Stimulated activated CD4-positive, alpha-beta T cell treated with anti-CD3 and anti-CD28 coated beads, Interleukin-15, amount 100 ng/mL, for 24 hours (primary cell): ENCODE results near the gene LCE1D.

Experiments used
- DNase-seq: peaks from one replicate; pipeline ENCODE4 v3.0.0-alpha.2; 2020

The LCE1D gene

GRCh38 chr1:152796421-152796820, at the start of gene LCE1D:
LCE1D (plus strand) TSS chr1:152796721; CDS start chr1:152797795, 1,074 bp downstream.
- no peak for DNase-seq

- no peak for DNase-seq
Observed at GRCh38 chr1:152747831-152748230, 48.7 kb upstream of the LCE1D start.

- DNase-seq = no peak
Observed at GRCh38 chr1:152752225-152752624, 44.3 kb upstream of the LCE1D start.

GRCh38 chr1:152753586-152753985, 42.9 kb upstream of the LCE1D start:
- no peak for DNase-seq

GRCh38 chr1:152756872-152757271, 39.6 kb upstream of the LCE1D start:
- DNase-seq = no peak

- DNase-seq = no peak
Observed at GRCh38 chr1:152757747-152758146, 38.8 kb upstream of the LCE1D start, which contains the start of gene KPRP. KPRP (plus strand) TSS chr1:152758025; CDS start chr1:152759589, 1,564 bp downstream.

- DNase-seq = no peak
Observed at GRCh38 chr1:152758636-152759035, 37.9 kb upstream of the LCE1D start.

- no peak for DNase-seq
Observed at GRCh38 chr1:152759453-152760173, 36.9 kb upstream of the LCE1D start.

- no peak for DNase-seq
Observed at GRCh38 chr1:152760551-152761190, 35.9 kb upstream of the LCE1D start.

GRCh38 chr1:152761609-152762213, 34.8 kb upstream of the LCE1D start:
- no peak for DNase-seq

GRCh38 chr1:152768847-152769533, 27.5 kb upstream of the LCE1D start:
- no peak for DNase-seq

GRCh38 chr1:152770411-152770810, 26.1 kb upstream of the LCE1D start:
- no peak for DNase-seq

GRCh38 chr1:152774875-152775274, 21.6 kb upstream of the LCE1D start, which contains the start of gene LCE1F:
LCE1F (plus strand) TSS chr1:152775140; CDS start chr1:152776372, 1,232 bp downstream.
- no peak for DNase-seq

GRCh38 chr1:152776361-152776760, 20.2 kb upstream of the LCE1D start:
- no peak for DNase-seq

- peak; percentile 14 for DNase-seq
Observed at GRCh38 chr1:152777510-152778137, 18.9 kb upstream of the LCE1D start.

GRCh38 chr1:152783095-152783494, 13.4 kb upstream of the LCE1D start:
- no peak for DNase-seq

- DNase-seq = no peak
Observed at GRCh38 chr1:152786077-152786476, 10.4 kb upstream of the LCE1D start, which contains the start of gene LCE1E. LCE1E (plus strand) TSS chr1:152786257; CDS start chr1:152787300, 1,043 bp downstream.

GRCh38 chr1:152795686-152796085, 835 bp upstream of the LCE1D start:
- DNase-seq = no peak

GRCh38 chr1:152801333-152801732, 4.8 kb downstream of the LCE1D start:
- no peak for DNase-seq

- no peak for DNase-seq
Observed at GRCh38 chr1:152806576-152806975, 10.1 kb downstream of the LCE1D start, which contains the start of gene LCE1C. LCE1C (minus strand) TSS chr1:152806651; CDS start chr1:152805478, 1,173 bp downstream.

- no peak for DNase-seq
Observed at GRCh38 chr1:152811050-152811449, 14.5 kb downstream of the LCE1D start.

- DNase-seq = no peak
Observed at GRCh38 chr1:152811671-152812070, 15.2 kb downstream of the LCE1D start, which contains the start of gene LCE1B. LCE1B (plus strand) TSS chr1:152811971; CDS start chr1:152812447, 476 bp downstream.
